ENCODE measurements around the gene DMRTA1. TPM values are rescaled to one million over a fixed set of nuclear protein-coding genes. Genes with fewer than 3 reads are reported as not detected.
"Not testable (repeated sequence)": the region's sequence is repeated elsewhere in the genome, so short reads cannot be mapped to it uniquely, and the experiment has no call there.

DMRTA1 gene
- total RNA-seq, 6 experiments from 2014 or later = not detected

- peaks cover 9% of the 10 kb centered on the region for H3K27me3 Mint-ChIP-seq (ENCODE audit: insufficient read depth)
- H3K36me3 Mint-ChIP-seq (ENCODE audit: low read depth) = no peaks in the 10 kb centered on the region
- H3K27ac Mint-ChIP-seq = no peak overlapping the region
- no peaks in the 10 kb centered on the region for H3K4me1 Mint-ChIP-seq (ENCODE audit: low read depth)
- no peak overlapping the region for H3K4me3 Mint-ChIP-seq
- DNase-seq = no peak
- TF ChIP-seq, protein P1, sequence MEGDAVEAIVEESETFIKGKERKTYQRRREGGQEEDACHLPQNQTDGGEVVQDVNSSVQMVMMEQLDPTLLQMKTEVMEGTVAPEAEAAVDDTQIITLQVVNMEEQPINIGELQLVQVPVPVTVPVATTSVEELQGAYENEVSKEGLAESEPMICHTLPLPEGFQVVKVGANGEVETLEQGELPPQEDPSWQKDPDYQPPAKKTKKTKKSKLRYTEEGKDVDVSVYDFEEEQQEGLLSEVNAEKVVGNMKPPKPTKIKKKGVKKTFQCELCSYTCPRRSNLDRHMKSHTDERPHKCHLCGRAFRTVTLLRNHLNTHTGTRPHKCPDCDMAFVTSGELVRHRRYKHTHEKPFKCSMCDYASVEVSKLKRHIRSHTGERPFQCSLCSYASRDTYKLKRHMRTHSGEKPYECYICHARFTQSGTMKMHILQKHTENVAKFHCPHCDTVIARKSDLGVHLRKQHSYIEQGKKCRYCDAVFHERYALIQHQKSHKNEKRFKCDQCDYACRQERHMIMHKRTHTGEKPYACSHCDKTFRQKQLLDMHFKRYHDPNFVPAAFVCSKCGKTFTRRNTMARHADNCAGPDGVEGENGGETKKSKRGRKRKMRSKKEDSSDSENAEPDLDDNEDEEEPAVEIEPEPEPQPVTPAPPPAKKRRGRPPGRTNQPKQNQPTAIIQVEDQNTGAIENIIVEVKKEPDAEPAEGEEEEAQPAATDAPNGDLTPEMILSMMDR (IDR thresholded peaks at IDR 0.05) = no peak
- no peaks in the 10 kb centered on the region for H3K9me3 Mint-ChIP-seq
Measured at GRCh38 chr9:22433691-22434090, 12.9 kb upstream of the DMRTA1 start.

- H3K27me3 Mint-ChIP-seq (ENCODE audit: insufficient read depth) = peaks cover 12% of the 10 kb centered on the region
- not testable (repeated sequence) for H3K9me3 Mint-ChIP-seq; H3K36me3 Mint-ChIP-seq (ENCODE audit: low read depth); H3K27ac Mint-ChIP-seq; H3K4me1 Mint-ChIP-seq (ENCODE audit: low read depth); DNase-seq; H3K4me3 Mint-ChIP-seq
Measured at GRCh38 chr9:22435252-22435651, 11.4 kb upstream of the DMRTA1 start.

DNA sequence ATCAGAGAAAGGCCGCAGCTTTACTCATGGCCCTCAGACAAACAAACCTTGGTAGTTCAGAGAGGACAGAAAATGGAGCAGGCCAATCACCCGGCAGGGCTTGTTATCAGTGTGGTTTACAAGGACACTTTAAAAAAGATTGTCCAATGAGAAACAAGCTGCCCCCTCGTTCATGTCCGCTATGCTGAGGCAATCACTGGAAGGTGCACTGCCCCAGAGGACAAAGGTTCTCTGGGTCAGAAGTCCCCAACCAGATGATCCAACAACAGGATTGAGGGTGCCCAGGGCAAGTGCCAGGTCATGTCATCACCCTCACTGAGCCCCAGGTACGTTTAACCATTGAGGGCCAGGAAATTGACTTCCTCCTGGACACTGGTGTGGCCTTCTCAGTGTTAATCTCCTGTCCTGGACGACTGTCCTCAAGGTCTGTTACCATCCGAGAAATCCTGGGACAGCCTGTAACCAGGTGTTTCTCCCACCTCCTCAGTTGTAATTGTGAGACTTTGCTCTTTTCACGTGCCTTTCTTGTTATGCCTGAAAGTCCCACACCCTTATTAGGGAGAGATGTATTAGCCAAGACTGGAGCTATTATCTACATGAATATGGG, 9.1 kb upstream of the DMRTA1 start:
- not testable (repeated sequence) for H3K27ac Mint-ChIP-seq; H3K9me3 Mint-ChIP-seq; H3K4me1 Mint-ChIP-seq (ENCODE audit: low read depth); DNase-seq; H3K36me3 Mint-ChIP-seq (ENCODE audit: low read depth); H3K4me3 Mint-ChIP-seq
- peaks cover 12% of the 10 kb centered on the region for H3K27me3 Mint-ChIP-seq (ENCODE audit: insufficient read depth)

DNA sequence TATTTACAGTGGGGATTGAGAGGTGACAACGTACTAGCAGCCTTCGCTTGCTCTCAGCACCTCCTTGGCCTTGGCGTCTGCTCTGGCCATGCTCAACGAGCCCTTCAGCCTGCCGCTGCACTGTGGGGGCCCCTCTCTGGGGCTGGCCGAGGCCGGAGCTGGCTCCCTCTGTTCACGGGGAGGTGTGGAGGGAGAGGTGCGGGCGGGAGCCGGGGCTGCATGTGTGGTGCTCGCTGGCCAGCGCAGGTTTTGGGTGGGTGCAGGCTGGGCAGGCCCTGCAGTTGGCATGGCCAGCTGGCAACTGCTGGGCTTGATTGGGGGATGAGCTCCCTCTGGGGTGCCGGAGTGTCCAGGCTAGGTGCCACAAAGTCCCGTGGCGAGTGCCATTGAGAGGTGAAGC, 5.8 kb upstream of the DMRTA1 start:
- DNase-seq = no peak
- TF ChIP-seq, protein P1 (IDR thresholded peaks at IDR 0.05) = no peak
- H3K36me3 Mint-ChIP-seq (ENCODE audit: low read depth) = peaks cover 5% of the 10 kb centered on the region; the same call in 1 of the 2 replicates
- H3K27ac Mint-ChIP-seq = no peak overlapping the region
- no peaks in the 10 kb centered on the region for H3K4me1 Mint-ChIP-seq (ENCODE audit: low read depth)
- no peak overlapping the region for H3K4me3 Mint-ChIP-seq
- 0 out of 2 replicates have a peak, but pooled peaks cover 3% of the 10 kb centered on the region for H3K9me3 Mint-ChIP-seq
- peaks cover 10% of the 10 kb centered on the region; the same call in 1 of the 2 replicates for H3K27me3 Mint-ChIP-seq (ENCODE audit: insufficient read depth)

GRCh38 chr9:22446950-22447617, 460 bp downstream of the DMRTA1 start:
- peaks cover 14% of the 10 kb centered on the region for H3K27me3 Mint-ChIP-seq (ENCODE audit: insufficient read depth)
- H3K27ac Mint-ChIP-seq = no peak overlapping the region
- peaks cover 5% of the 10 kb centered on the region; the same call in 1 of the 2 replicates for H3K4me1 Mint-ChIP-seq (ENCODE audit: low read depth)
- no peaks in the 10 kb centered on the region for H3K9me3 Mint-ChIP-seq
- TF ChIP-seq, protein P1 (IDR thresholded peaks at IDR 0.05) = no peak; the same call in 1 of the 2 replicates
- peak overlapping the region; percentile 65 for H3K4me3 Mint-ChIP-seq
- no peak for DNase-seq
- H3K36me3 Mint-ChIP-seq (ENCODE audit: low read depth) = no peaks in the 10 kb centered on the region

DNA sequence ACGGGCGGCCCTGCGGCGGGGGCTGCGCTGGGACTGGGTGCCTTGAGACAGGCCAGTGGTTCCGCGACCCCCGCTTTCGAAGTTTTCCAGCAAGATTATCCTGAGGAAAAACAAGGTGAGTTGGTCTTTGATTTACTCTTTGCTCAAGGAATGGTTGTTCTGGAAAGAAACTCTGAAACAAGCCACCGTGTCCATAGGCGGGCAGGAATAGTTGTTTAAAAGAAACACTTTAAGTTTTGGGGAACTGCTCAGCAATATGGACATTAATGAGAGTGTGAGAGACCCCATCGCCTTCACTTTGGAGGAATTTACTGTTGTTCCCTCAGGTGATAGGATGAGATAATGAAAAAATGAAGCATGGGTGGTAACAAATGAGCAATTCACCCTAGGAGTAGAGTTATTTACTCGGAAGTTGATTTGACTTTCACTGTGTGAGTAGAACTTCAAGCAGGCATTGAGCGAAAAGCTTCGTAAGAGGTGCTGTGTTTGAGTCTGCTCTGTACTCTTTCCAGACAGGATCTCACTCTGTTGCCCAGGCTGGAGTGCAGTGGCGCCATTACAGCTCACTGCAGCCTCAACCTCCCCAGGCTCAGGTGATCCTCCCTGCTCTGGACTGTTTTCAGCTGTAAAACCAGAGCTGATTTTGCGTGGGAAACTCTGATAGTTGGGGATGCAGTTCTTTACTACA, 1.1 kb downstream of the DMRTA1 start:
- H3K27me3 Mint-ChIP-seq (ENCODE audit: insufficient read depth) = peaks cover 14% of the 10 kb centered on the region
- TF ChIP-seq, protein P1 (IDR thresholded peaks at IDR 0.05) = no peak
- no peak for DNase-seq
- H3K36me3 Mint-ChIP-seq (ENCODE audit: low read depth) = no peaks in the 10 kb centered on the region
- H3K4me3 Mint-ChIP-seq = no peak overlapping the region; the same call in 1 of the 2 replicates
- H3K9me3 Mint-ChIP-seq = no peaks in the 10 kb centered on the region
- H3K4me1 Mint-ChIP-seq (ENCODE audit: low read depth) = peaks cover 5% of the 10 kb centered on the region; the same call in 1 of the 2 replicates
- no peak overlapping the region for H3K27ac Mint-ChIP-seq

All from HFFc6 (cell line).